Stimulated activated CD4-positive, alpha-beta T cell treated with anti-CD3 and anti-CD28 coated beads, Interleukin-15, amount 100 ng/mL, for 48 hours (primary cell): Measurements from ENCODE around the gene MRGPRG.

Source experiments
- DNase-seq, 2 donors: peaks; one replicate each; pipeline ENCODE4 v3.0.0-alpha.2; 2020; ENCODE audit warnings: low read depth in 2 of 2

MRGPRG gene

GRCh38 chr11:3207526-3208189 lies 11.0 kb downstream of the MRGPRG start:
- no peak for DNase-seq

- no peak for DNase-seq
These were observed 11.8 kb downstream of the MRGPRG start for GRCh38 chr11:3206922-3207204.

- no peak for DNase-seq
These were observed 12.3 kb downstream of the MRGPRG start for GRCh38 chr11:3206156-3206921.

GRCh38 chr11:3205261-3206155 lies 13.1 kb downstream of the MRGPRG start:
- no peak for DNase-seq

- no peak for DNase-seq
These were observed 14.2 kb downstream of the MRGPRG start for GRCh38 chr11:3204141-3205015.

GRCh38 chr11:3203221-3204043 lies 15.2 kb downstream of the MRGPRG start:
- DNase-seq: no peak

- no peak for DNase-seq
These were observed 15.9 kb downstream of the MRGPRG start for GRCh38 chr11:3202759-3203158.

- no peak for DNase-seq
These were observed 16.3 kb downstream of the MRGPRG start for GRCh38 chr11:3202305-3202704.

GRCh38 chr11:3201677-3202181 lies 16.9 kb downstream of the MRGPRG start:
- no peak for DNase-seq

- no peak for DNase-seq
These were observed 17.5 kb downstream of the MRGPRG start for GRCh38 chr11:3201112-3201581.

- DNase-seq: no peak
These were observed 18.1 kb downstream of the MRGPRG start for GRCh38 chr11:3200388-3201111.

- no peak for DNase-seq
These were observed 18.9 kb downstream of the MRGPRG start for GRCh38 chr11:3199537-3200295.

GRCh38 chr11:3198815-3199214 lies 19.8 kb downstream of the MRGPRG start:
- no peak for DNase-seq

- no peak for DNase-seq
These were observed 20.6 kb downstream of the MRGPRG start for GRCh38 chr11:3197878-3198528.

GRCh38 chr11:3197044-3197695 lies 21.4 kb downstream of the MRGPRG start:
- no peak for DNase-seq

GRCh38 chr11:3196161-3197043 lies 22.2 kb downstream of the MRGPRG start:
- no peak for DNase-seq
